HG03565 (cell line): ENCODE results near the gene FSD2.

Experiments
- ATAC-seq: cut with Tn5 transposase; IDR thresholded peaks from one replicate; pipeline ENCODE4 v1.9.1; 2021; ENCODE audit warnings: mild to moderate bottlenecking, moderate library complexity; ENCODE audit not compliant: unreplicated experiment

Gene FSD2, protein sequence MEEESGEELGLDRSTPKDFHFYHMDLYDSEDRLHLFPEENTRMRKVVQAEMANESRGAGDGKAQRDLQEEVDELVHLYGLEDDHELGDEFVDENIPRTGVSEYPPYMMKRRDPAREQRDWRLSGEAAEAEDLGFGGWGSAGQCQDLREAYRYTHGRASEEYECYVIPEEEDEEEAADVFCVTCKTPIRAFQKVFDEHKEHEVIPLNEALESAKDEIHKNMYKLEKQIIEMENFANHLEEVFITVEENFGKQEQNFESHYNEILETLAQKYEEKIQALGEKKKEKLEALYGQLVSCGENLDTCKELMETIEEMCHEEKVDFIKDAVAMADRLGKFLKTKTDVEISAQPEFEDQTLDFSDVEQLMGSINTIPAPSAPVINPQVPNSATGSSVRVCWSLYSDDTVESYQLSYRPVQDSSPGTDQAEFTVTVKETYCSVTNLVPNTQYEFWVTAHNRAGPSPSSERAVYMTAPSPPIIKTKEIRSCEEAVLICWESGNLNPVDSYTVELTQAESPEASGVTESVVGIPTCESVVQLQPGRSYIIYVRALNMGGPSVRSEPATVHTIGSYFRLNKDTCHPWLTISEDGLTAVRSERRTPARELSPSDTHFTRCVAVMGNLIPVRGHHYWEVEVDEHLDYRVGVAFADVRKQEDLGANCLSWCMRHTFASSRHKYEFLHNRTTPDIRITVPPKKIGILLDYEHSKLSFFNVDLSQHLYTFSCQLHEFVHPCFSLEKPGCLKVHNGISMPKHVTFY

DNA sequence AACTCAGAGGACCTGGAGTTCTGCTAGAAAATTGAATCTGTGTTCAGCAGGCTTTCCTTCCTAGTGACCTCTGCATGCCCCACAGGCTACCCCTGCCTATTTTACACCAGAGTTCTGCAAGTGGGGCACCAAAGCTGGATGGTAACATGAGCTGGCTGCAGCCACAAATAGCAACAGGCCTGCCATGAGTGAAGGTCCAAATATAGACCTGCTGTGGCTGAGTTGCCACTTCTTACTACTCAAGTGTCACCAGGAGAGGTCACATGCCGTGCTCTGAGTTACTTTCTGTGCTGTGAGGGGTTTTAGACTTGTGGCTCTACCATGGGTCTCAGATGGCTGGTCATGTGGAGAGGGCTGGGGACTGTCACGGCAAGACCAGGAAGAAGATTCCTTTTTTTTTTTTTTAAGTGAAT is at the start of gene FSD2:
Gene FSD2, minus strand, starts transcription at position 76 of the 413 bp plus-strand sequence. CDS start 18,679 bp downstream, outside the sequence.
- ATAC-seq = peak; percentile 44

DNA sequence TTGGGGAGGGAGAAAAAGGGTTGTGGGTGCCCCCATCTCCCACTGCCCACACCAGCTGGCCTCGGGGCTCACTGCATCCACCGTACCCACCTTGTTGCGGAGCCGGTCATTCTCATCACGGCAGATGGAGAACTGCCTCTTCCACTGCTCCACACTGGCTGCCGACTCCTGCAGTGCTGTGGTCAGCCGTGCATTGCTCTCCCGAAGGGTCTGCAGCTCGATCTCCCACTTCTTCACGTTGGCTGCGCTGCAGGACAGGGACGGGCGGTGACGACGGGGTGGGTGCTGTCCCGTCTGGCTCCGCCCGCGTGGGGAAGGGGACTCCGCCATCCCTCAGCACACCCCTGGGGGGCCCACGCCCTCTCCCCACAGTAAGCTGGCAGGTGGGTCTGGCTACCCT is 48.7 kb upstream of the FSD2 start:
- ATAC-seq = no peak

DNA sequence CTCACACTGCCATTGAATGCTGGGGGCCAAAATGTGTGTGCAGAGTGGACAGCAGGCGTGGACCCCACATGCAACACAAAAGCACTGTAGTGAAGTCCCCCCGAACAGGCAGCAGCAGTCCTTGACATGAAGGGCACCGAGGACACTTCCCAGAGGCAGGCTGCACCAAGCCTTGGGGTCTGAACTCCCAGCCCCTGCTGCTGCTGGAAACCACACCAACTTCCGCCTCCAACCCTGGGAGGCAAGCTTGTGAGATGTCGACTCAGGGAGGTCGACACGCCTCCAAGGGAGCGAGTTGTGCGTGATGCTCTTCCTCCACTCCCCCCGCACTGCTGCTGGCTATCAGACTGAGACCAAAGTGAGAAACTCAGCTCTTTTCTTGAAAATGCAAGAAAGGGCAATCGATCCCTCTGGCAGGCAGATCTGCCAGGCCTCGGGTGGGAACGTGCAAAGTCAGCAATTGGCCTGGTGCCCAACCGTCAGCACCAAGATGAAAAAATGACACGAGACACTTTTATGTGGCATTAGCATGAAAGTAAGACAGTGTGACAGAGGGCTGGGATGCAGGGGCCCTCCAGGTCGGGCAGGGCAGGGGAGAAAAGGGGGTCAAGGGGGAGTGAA is 47.2 kb upstream of the FSD2 start:
- no peak for ATAC-seq

DNA sequence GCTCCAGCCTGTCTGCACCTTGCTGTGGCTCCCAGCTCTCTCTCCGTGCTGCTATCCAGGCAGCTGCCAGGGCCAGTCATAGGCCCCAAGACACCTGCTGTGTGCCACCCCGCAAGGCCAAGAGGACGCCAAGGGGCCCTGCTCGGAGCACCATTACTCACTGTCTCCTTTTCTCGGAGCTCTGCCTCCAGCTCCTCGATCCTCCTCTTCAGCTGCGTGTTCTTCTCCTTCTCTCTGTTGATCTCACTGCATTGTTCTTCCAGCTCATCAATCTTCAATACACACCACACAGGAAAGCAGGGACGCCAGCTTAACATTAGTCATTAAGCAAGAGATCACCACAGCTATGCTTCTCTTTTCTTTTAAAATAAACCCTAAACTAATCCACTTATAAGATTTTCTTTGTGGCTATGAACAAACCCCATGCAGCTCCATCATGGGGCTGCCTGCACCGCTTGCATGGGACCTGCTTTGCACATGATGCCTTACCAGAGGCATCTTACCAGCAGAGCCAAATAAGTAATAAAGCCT is 46.2 kb upstream of the FSD2 start:
- ATAC-seq = no peak

DNA sequence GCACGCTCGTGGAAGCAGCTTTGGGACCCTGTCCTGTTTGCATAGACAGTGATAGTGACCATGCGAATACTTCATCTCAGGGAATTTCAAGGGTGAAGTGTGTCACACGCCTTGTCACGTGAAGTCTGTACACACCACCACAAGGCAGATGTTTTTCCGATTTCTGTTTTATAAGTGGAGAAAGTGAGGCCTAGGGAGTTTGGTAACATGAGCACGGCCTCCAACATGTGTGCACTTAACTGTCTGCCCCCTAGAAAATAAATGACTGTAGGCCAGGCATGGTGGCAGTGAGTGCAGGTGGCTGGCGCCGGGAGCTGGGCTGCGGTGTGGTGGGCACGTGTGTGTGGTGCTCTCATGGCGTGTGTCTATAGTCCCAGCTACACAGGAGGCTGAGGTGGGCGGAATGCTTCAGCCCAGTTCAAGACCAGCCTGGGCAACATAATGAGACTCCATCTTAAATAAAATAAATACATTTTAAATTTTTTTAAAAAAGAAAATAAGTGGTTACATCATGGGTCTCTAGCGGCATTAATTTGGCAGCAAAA is 45.5 kb upstream of the FSD2 start:
- ATAC-seq = no peak

DNA sequence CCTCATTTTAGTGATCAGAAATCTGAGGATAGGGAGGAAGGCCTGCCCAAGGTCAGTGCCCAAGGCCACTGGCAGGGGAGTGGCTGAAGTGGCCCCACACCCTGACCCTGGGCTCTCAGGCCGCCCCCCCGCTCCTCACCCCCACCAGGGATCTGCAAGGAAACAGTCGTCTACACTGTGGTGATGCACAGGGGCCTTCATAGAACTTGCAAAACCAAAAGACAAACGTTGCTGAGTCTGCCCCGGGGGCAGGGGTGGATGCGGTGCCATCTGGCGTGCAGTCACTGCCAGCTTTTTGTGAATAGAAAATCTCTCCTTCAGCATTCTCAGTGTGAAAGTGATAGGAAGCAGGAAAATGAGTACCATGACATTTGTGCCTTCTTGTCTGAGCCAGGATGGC is 44.9 kb upstream of the FSD2 start:
- ATAC-seq = no peak

DNA sequence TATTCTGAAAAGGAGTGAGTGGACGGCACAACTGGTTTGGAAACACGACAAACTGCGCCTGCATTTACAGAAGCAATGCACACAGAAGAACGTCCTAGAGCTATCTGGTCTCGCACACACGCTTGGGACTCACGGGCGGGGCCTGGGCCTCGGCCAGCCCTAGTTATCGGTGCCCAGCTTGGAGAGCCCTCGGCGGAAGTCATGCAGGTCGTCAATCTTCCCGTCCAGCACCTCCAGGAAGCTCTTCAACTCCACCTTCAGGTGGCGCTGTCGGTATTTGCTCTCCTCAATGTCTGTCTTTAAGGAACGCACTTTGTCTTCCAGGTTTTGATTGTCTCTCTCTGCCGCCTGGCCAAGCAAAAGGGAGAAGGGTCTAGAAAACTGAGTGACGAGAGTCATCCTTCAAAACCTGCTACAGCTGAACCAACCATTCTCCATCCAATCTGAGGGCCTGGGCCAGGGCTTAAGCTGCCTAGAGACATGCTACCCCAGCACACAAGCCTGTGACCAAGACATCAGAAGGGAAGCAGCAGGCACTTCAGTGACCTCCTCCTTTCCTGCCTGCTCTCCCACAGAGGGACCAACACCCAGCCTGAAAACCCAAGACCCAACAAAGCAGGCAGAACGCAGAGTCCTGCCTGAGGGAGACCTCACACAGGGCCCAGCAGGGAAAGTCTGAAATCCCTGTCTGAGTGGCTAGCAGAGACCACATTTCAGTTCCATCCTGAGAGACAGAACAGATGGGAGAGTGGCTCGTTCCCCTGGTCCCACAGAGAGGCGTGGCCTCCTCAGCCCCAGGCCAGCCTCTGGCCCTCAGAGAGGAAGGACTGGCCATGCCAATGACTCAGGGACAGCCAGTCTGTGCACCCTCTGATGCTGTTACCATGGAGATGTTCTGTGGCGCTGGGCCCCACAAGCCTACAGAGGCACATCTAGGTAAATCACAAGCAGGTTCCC is 44.0 kb upstream of the FSD2 start:
- no peak for ATAC-seq

DNA sequence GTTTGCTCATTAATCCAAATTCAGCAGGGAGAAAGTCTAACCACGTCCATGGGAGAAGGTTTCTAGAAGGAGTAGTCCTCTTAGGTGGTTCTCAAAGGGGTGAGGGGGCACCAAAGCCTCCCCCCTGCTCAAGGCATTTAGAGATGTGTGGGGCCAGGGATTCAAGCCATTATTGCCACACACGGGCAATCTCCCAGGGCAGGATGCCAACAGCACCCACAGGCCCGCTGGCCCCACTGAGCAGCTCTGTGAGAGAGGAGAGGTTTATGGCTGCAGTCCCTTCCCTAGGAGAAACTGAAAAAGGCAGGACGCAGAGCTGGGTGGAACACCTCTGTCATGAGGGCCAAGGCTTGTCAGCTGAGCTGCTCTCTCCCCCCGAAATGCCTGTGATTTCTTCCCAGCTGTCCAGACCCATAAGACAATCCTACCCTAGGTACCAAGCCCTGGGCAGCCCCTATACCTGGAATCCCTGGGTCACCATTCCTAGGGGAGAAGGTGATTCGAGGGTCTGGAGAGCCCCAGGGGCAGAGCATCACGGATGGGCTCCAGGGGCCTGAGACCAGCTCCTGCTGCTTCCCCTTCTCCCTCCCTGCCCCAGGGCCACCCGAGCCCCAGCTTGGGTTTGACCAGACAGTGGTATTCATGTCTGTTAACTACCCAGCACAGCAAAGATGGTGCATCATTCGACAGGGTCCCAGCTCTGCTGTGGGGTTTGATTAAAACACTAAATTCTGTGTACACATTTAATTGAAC is 42.5 kb upstream of the FSD2 start:
- ATAC-seq = no peak

DNA sequence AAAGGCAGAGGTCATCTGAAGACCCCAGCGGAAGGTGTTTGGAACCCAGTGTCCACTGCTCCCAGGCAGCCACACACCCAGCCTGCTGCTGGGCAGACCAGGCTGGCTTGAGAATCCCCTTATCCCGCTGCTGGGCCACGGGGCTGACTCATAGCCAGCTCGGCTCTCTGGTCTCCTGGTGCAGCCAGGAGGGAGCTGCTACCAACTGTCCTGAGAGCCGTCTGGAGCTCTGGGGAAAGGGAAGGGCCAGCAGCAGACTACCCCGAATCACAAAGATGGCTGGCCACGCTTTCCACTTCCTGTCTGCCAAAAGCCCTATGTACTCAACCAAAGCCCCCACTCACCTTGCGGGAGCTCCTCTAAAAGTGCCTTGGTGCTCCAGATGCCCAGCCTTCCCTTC is 41.8 kb upstream of the FSD2 start:
- no peak for ATAC-seq

DNA sequence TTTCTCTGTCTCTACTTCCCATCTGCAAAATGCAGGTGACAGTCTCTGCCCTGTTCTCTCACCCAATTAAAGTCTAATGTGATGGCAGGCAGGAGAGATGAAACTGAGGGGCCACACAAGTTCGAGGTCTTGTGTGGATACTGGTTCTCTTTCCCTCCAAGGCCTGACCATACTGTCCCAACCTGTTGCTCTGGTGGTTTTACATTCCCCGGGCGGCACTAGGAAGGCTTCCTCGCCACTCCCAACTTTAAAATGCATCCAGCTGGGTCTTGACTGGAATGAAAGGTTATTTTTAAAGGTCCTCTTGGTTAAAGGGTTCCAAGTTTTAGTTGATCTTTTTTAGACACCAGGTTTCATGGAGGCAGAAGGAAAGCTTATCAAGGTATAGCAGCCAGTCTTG is 40.8 kb upstream of the FSD2 start:
- no peak for ATAC-seq

DNA sequence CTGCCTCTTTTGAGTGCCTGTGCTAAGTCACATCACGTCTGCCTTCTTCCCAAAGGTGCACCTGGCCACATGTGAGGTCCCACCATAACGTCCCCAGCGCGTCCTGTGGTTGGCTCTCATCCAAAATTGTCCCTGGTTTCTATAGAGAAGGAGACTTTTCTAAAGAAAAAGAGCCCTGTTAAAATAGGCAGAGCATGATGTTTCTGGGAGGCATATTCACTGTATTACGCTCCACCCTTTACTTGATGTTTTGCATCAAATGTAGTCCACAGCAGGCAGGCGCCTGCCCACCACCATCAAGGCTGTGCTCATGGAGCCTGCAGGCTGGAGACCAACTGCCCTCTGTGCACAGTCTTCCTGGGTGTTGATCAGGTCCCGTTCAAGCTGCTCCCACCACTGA is 39.8 kb upstream of the FSD2 start:
- no peak for ATAC-seq

DNA sequence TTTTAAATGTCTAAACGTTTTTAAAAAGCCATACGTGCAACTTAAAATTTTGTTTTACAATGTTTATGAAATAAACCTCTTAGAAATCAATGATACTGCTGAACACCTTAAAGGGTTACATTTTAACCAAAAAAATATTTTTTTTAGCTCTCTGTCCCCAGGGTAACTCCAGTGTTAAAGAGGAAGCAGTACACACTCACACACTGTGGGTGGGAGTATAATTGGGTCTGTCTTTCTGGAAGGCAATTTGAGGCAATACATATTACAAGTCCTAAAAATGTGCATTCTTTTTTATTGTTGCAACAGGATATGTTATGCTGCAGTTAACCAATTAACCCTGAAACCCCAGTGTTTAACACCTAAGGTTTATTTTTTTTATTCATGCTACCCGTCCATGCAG is 37.7 kb upstream of the FSD2 start:
- ATAC-seq = no peak

DNA sequence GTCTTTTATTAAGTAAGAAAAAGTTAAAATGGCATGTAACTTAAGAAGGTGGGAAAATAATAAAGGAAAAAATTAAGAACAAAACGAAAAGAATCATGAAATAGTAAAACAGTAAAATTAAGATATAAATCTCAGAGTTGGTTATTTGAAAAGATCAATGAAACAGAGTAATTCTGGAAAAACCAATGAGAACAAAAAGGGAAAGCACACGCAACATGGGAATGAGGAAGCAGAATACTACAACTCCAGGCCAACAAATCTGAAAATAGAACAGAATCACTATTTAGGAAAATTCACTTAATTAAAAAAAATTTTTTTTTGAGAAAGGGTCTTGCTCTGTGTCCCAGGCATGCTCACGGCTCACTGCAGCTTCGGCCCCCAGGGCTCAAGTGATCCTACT is 34.3 kb upstream of the FSD2 start:
- ATAC-seq = no peak

DNA sequence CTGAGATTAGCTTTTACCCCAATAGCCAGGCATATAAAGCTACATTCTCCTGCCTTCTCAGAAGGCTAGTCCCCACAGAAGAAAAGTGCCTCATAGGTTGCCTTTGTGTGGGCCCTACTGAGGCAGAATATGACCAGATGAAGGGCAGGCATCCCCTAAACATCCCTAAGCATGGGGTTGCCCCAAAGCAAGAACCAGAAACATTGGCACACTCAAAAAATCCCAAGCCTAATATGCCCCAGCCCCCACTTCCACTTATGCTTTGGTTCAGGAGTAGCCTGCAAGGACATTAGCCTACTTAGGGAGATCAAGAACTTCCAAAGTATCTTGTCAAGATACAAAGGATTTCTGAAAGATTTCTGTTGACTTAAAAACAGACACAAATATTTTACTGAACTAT is 33.3 kb upstream of the FSD2 start:
- ATAC-seq = no peak

DNA sequence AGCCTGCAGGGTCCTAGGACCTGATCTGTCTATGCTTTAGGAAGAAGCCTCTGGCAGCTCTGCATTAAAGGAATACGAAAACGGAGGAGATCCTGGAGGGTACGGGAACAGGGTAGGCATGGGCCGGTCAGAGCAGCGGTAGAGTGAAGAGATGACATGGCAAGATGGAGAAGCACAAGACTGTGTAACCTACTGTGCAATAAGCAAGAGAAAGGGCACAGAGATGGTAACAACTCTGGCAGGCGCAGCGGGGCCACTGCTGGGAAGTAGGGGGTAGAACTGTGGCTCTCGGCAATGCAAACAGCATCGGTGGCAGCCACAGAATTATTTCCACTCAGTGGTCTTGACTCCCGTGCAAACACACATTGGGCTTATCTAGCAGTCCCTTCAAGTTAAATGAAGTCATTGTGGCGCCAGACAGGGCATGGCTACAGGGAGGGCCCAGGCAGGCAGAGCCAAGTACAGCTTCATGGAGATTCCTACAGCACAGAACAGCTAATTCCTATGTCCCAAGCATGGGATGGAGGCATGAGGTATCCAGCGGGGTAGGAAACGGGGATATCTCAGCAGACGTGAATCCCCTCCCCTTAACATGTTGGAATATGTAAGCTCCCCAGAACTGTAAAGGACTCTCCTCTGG is 32.3 kb upstream of the FSD2 start:
- ATAC-seq = no peak

DNA sequence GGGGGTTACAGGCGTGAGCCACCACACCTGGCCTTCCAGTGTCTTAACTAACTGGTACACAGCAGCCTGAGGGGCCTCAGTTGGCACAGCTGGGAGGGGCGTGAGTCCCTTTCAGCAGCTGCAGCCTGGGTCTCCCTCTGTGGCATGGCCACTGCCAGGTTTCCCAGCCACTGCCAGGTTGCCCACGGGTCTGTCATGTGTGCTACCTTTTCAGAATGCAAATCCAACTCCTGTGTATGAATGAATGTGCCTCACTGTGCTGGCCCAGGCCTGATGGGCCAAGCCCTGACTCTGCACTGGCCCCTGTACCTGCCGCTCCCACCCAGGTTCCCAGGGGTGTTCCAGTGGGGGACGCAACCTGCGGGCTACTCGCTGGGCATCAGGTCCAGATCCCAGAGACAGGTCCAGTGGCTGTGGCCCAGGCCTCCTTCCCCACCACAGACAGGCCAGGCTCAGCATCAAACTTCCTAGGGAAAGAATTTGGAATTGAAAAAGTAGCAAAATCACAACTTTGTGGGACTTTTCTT is 29.6 kb upstream of the FSD2 start:
- ATAC-seq = no peak

DNA sequence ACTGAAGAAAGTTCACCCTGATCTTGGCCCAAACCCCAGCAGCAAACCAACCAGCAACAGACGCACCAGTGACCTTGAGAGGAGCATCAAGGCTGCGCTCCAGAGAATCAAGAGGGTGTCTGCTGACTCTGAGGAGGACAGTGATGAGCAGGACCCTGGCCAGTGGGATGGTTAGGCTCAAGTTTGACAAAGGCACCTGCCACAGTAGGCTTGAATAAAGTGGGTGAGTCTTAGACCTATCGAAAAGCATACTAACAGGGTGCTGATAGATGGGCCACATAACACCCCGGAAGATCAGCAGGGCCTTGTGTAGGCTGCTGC is 27.5 kb upstream of the FSD2 start:
- ATAC-seq = no peak

DNA sequence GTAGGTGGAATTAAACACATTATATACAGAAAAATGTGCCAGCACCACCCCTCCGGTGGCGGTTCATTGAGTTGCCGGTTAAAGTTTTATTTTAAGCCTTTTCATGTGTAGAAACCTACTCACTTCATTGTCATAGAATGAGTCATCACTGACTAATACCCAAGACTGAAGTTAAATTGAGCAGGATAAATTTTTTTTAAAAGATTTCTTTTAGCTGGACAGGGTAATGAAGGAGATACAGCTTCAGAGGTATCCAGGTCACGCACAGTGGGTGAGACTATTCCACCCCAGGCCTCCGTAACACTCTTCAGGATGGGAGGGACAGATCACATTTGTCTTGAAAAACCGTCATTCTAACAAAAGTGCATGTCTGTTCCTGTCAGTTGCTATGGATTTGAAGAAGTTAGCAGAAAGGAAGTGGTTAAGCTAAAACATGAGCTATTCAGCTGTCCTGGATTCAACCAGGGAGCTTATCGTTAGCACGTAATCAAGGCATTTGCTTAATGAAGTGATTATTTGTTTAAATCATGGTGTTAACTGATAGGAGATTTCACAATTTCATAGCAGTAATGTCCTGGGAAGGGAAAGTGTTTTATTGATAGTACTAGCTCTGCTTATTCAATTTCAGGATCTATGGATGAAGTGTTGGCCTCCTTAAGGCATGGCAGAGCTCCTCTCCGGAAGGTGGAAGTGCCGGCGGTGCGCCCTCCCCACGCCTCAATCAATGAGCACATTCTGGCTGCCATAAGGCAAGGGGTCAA is 26.9 kb upstream of the FSD2 start:
- peak; percentile 67 for ATAC-seq
